SK-N-SH treated with all-trans-retinoic acid at 6 μM for 48 hours (cell line): ENCODE data around the gene SEL1L2.

Source experiments
- ATAC-seq: fragments of 200-7000 bp; cut with Tn5 transposase; 3 replicates; pipeline ENCODE4 v1.9.1; 2020; ENCODE audit warnings: mild to moderate bottlenecking, moderate library complexity
- ARNTL ChIP-seq: fragments of 450-650 bp; formaldehyde crosslinking; IDR thresholded peaks from 2 replicates; pipeline ENCODE4 v1.5.0; 2020; ENCODE audit warnings: low read depth, mild to moderate bottlenecking, moderate library complexity, borderline replicate concordance
- BACH2 ChIP-seq: fragments of 250-450 bp; sonication (Bioruptor Pico); IDR thresholded peaks from 2 replicates; pipeline ENCODE4 v1.9.0; 2021; ENCODE audit warnings: mild to moderate bottlenecking, borderline replicate concordance
- CREB5 ChIP-seq: fragments of 250-450 bp; sonication (Bioruptor Pico); IDR thresholded peaks from 2 replicates; pipeline ENCODE4 v1.5.1; 2020; ENCODE audit warnings: low read depth, mild to moderate bottlenecking, moderate library complexity
- CSDC2 ChIP-seq: fragments of 250-450 bp; sonication (Bioruptor Pico); IDR thresholded peaks from 2 replicates; pipeline ENCODE4 v1.5.0; 2020; ENCODE audit warnings: mild to moderate bottlenecking, moderate library complexity
- CSRNP3 ChIP-seq: fragments of 250-450 bp; sonication (Bioruptor Pico); IDR thresholded peaks from 2 replicates; pipeline ENCODE4 v1.5.1; 2021; ENCODE audit warnings: mild to moderate bottlenecking, moderate library complexity
- ESRRG ChIP-seq: fragments of 250-450 bp; sonication (Bioruptor Pico); IDR thresholded peaks from 2 replicates; pipeline ENCODE4 v1.6.1; 2021; ENCODE audit warnings: mild to moderate bottlenecking
- ISL1 ChIP-seq: fragments of 250-450 bp; sonication (Bioruptor Pico); IDR thresholded peaks from 2 replicates; pipeline ENCODE4 v2.1.2; 2022; ENCODE audit warnings: mild to moderate bottlenecking, moderate library complexity
- OSR1 ChIP-seq: fragments of 250-450 bp; sonication (Bioruptor Pico); IDR thresholded peaks from 2 replicates; pipeline ENCODE4 v1.8.0; 2022; ENCODE audit warnings: moderate library complexity, mild to moderate bottlenecking, inconsistent platforms
- PATZ1 ChIP-seq: fragments of 250-450 bp; sonication (Bioruptor Pico); IDR thresholded peaks from 2 replicates; pipeline ENCODE4 v1.8.0; 2020; ENCODE audit warnings: mild to moderate bottlenecking, moderate library complexity, borderline replicate concordance
- POU6F1 ChIP-seq: fragments of 250-450 bp; sonication (Bioruptor Pico); IDR thresholded peaks from 2 replicates; pipeline ENCODE4 v1.8.0; 2021; ENCODE audit warnings: low read depth, mild to moderate bottlenecking, moderate library complexity, borderline replicate concordance
- PPARA ChIP-seq: fragments of 250-450 bp; sonication (Bioruptor Pico); IDR thresholded peaks from 2 replicates; pipeline ENCODE4 v1.5.0; 2020; ENCODE audit warnings: mild to moderate bottlenecking, borderline replicate concordance
- RARB ChIP-seq: fragments of 250-450 bp; sonication (Bioruptor Pico); IDR thresholded peaks from 2 replicates; pipeline ENCODE4 v1.8.0; 2021; ENCODE audit warnings: mild to moderate bottlenecking, moderate library complexity
- SNAI2 ChIP-seq: fragments of 250-450 bp; sonication (Bioruptor Pico); IDR thresholded peaks from 2 replicates; pipeline ENCODE4 v1.5.0; 2020; ENCODE audit warnings: mild to moderate bottlenecking, moderate library complexity
- TCF4 ChIP-seq: fragments of 250-450 bp; sonication (Bioruptor Pico); IDR thresholded peaks from 2 replicates; pipeline ENCODE4 v1.8.0; 2021; ENCODE audit warnings: mild to moderate bottlenecking, moderate library complexity, borderline replicate concordance
- TOX ChIP-seq: fragments of 250-450 bp; sonication (Bioruptor Pico); IDR thresholded peaks from 2 replicates; pipeline ENCODE4 v1.8.0; 2021; ENCODE audit warnings: mild to moderate bottlenecking, moderate library complexity, borderline replicate concordance
- ZC3H10 ChIP-seq: fragments of 250-450 bp; sonication (Bioruptor Pico); IDR thresholded peaks from 2 replicates; pipeline ENCODE4 v1.5.1; 2021; ENCODE audit warnings: mild to moderate bottlenecking, moderate library complexity
- ZFP3 ChIP-seq: fragments of 250-450 bp; sonication (Bioruptor Pico); IDR thresholded peaks from 2 replicates; pipeline ENCODE4 v1.5.0; 2020; ENCODE audit warnings: mild to moderate bottlenecking, moderate library complexity
- ZFP30 ChIP-seq: fragments of 450-650 bp; formaldehyde crosslinking; IDR thresholded peaks from 2 replicates; pipeline ENCODE4 v1.5.0; 2022; ENCODE audit warnings: mild to moderate bottlenecking, moderate library complexity
- ZNF565 ChIP-seq: fragments of 450-650 bp; formaldehyde crosslinking; conservative IDR thresholded peaks from 2 replicates; pipeline ENCODE4 v1.5.0; 2020; ENCODE audit warnings: low read depth, mild to moderate bottlenecking, moderate library complexity
- ZNF70 ChIP-seq: fragments of 450-650 bp; formaldehyde crosslinking; IDR thresholded peaks from 2 replicates; pipeline ENCODE4 v1.5.0; 2020; ENCODE audit warnings: mild to moderate bottlenecking, moderate library complexity
- ZNF8 ChIP-seq: fragments of 450-650 bp; formaldehyde crosslinking; IDR thresholded peaks from 2 replicates; pipeline ENCODE4 v1.5.0; 2020; ENCODE audit warnings: mild to moderate bottlenecking, moderate library complexity

The SEL1L2 gene

GRCh38 chr20:13898012-13898612 is 92.3 kb downstream of the SEL1L2 start (continued):
- no peak for TF ChIP-seq PATZ1 (CRISPR knock-in tag)
- TF ChIP-seq ZNF8 (CRISPR knock-in tag), result no peak
- TF ChIP-seq TCF4 (CRISPR knock-in tag), result no peak
- TF ChIP-seq CREB5, result no peak
- TF ChIP-seq ZC3H10 (CRISPR knock-in tag), result no peak
- TF ChIP-seq ZNF70 (CRISPR knock-in tag), result no peak

- no peak for ATAC-seq
Measured at GRCh38 chr20:13891575-13891974, 98.8 kb downstream of the SEL1L2 start.

GRCh38 chr20:13884803-13885202 is 105.6 kb downstream of the SEL1L2 start:
- TF ChIP-seq TCF4 (CRISPR knock-in tag), result no peak
- no peak for TF ChIP-seq CSDC2 (CRISPR knock-in tag)
- TF ChIP-seq ZNF70 (CRISPR knock-in tag), result no peak
- no peak for TF ChIP-seq CREB5
- no peak for TF ChIP-seq TOX (CRISPR knock-in tag)
- no peak for TF ChIP-seq ZNF565 (CRISPR knock-in tag)
- TF ChIP-seq RARB, result no peak
- TF ChIP-seq ESRRG (CRISPR knock-in tag), result no peak
- TF ChIP-seq PATZ1 (CRISPR knock-in tag), result no peak
- no peak for ATAC-seq

More at GRCh38 chr20:13891575-13891974, 98.8 kb downstream of the SEL1L2 start:
- TF ChIP-seq SNAI2 (no peak), RARB (no peak), ESRRG (CRISPR knock-in tag) (no peak), CSRNP3 (CRISPR knock-in tag) (no peak), BACH2 (no peak), ZNF70 (CRISPR knock-in tag) (no peak), PATZ1 (CRISPR knock-in tag) (no peak), CSDC2 (CRISPR knock-in tag) (no peak), ZFP3 (CRISPR knock-in tag) (no peak), ZFP30 (no peak), ISL1 (CRISPR knock-in tag) (no peak), OSR1 (CRISPR knock-in tag) (no peak), PPARA (CRISPR knock-in tag) (no peak), TOX (CRISPR knock-in tag) (no peak), POU6F1 (no peak), ARNTL (no peak)
